ENCODE results near the gene DICER1. TPM values are rescaled to one million over a fixed set of nuclear protein-coding genes. Genes with fewer than 3 reads are reported as not detected.

DICER1 gene
- total RNA-seq, 1 experiment from 2014 or later, result 198 TPM

- no peak for DNase-seq
- Histone ChIP-seq H3K4me3 (no peak overlapping the region), H3K27ac (no peak overlapping the region), H3K27me3 (no peaks in the 10 kb centered on the region), H3K36me3 (no peaks in the 10 kb centered on the region), H3K4me1 (no peaks in the 10 kb centered on the region), H3K9me3 (replicated peaks) (no peaks in the 10 kb centered on the region)
These were observed 120.1 kb downstream of the DICER1 start for GRCh38 chr14:95037273-95037672.

Other genes starting within 250 kb of the DICER1 start
- 24.7 and 29.0 TPM in 2 replicates for gene CLMN, start 162.4 kb upstream of the DICER1 start, total RNA-seq (2014; rRNA removed; shearing (Covaris generic))

Data from SJCRH30 (cell line).